ENCODE results near the gene MACROD1.

Gene MACROD1

DNA sequence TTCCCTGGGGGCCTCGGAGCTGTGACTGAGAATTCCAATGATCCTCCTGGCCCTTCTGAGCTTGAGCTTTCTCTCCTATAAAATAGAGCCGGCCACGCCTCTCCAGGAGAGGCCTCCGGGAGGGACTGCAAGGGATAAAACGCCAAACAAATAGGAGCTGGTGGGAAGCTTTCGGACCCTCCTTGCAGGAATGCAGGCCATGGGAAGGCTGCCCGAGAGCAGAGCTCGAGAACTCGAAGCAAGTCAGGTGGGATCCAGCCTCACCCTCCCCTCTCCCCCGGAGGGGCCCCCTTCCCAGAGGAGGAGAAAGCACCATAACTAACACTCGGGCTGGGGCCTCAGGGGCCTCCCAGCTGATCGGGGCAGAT is 95.6 kb downstream of the MACROD1 start:
- no peak for DNase-seq (ENCODE audit: low read depth)
- TF ChIP-seq, protein P1, sequence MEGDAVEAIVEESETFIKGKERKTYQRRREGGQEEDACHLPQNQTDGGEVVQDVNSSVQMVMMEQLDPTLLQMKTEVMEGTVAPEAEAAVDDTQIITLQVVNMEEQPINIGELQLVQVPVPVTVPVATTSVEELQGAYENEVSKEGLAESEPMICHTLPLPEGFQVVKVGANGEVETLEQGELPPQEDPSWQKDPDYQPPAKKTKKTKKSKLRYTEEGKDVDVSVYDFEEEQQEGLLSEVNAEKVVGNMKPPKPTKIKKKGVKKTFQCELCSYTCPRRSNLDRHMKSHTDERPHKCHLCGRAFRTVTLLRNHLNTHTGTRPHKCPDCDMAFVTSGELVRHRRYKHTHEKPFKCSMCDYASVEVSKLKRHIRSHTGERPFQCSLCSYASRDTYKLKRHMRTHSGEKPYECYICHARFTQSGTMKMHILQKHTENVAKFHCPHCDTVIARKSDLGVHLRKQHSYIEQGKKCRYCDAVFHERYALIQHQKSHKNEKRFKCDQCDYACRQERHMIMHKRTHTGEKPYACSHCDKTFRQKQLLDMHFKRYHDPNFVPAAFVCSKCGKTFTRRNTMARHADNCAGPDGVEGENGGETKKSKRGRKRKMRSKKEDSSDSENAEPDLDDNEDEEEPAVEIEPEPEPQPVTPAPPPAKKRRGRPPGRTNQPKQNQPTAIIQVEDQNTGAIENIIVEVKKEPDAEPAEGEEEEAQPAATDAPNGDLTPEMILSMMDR (conservative IDR thresholded peaks at IDR 0.05; ENCODE audit: low read length), result no peak
- no peak overlapping the region for H3K4me3 ChIP-seq (ENCODE audit: low read length)

DNA sequence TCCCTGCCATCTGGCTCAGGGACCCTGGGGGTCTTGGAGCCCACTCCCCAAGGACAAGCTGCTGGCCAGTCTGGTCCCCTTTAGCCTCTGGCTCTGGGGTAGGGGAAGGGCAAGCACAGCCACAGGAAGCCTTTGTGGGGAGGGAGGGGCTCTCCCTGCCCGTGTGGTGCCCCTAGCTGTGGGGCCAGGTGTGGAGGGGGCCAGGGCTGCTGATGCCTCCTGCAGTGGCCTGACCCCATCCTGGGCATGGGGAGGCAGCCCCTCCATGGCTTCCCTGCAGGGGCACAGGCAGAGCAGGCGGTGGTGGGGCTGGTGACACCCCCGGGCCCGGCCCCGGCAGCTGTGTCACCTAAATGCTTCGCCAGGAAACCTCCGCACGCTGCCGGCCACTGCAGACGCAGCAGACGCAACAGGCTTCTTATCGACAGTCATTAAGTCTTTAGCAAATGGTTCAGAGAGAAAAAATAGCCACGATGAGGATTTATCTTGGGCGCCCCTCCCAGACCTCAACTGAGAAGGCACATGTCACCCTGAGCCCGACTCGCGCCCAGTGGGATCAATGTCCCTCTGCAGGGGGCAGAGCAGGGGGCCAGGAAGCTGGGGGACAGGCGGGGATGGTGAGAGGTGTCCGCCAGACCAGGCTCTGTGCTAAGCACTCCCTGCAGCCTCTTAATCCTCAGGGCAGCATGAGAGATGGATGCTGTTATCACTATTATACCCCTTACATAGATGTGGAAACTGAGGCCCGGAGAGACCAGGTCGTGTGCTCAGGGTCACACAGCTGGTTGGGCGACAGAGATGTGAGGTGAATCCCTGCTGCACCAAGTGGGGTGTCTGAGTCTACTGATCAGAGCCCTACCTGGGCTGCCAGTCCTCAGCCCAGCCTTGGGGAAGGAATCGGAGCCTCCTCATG is 96.3 kb downstream of the MACROD1 start:
- no peak for DNase-seq (ENCODE audit: low read depth)
- TF ChIP-seq, protein P1 (conservative IDR thresholded peaks at IDR 0.05; ENCODE audit: low read length), result no peak
- H3K4me3 ChIP-seq (ENCODE audit: low read length), result no peak overlapping the region

DNA sequence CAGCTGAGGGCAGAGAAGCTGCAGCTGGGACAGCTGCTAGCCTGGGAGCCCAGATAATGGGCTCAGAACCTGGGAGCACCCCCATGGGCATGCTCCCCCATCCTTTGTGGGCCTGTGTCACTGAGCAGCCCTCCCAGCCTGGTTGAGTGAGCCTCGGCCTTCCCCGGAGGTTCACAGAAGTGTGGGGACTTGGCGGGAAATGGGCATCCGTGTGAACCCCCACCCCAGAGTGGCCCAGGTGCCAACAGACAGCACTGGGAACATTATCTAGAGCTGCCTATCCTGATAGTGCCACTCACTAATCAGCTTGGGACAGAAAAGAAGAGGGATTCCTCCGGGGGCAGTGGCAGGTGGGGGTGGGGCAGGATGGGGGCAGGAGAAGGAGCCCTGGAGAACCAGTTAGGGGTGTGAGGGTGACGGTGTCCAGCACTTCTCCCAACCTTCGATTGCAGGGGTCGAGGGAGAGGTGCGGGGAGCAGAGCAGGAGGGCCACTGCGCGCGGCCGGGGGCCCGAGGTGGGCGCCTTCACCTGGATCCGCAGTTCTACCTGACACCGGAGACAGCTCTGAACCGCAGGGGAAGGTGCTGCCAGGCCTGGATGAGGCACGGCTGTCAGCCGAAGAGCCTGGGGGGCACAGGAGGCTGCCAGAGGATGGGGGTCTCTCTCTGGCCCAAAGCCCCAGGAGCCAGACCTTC is 97.1 kb downstream of the MACROD1 start:
- DNase-seq (ENCODE audit: low read depth), result no peak
- H3K4me3 ChIP-seq (ENCODE audit: low read length), result no peak overlapping the region
- TF ChIP-seq, protein P1 (conservative IDR thresholded peaks at IDR 0.05; ENCODE audit: low read length), result no peak

DNA sequence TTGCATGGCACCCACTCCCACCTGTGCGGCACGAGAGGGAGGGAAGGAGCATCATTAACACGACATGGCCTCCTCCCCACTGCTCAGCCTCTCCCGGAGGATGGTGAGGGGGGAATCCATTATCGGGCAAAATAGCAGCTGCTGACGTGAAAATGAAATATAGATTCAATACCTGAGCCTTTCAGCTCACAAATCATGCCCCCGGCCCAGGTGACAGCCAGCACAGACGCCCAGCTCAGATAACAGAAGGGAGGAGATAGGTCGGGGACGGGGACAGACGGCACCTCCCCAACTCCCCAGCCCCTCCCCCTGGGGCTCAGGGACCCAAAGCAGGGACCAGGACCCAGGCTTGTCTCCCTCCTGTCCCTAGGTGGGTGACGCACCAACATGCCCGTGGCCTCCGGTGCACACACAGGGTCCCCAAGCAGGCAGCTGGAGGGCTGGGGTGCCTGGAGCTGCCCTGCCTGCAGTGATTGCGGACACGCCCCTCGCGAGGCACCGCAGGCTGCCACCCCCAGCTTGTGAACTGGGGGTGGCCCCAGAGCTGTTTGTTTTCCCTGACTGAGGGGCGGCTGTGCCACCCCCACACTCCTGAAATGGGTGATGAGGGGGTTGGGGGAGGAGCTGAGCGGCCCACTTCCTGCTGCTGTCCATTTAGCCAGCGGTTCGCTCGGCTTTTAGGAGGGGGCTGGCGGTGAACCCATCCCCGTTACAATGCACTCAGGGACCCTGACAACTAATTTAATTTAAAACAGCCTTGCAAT is 98.5 kb downstream of the MACROD1 start:
- no peak for DNase-seq (ENCODE audit: low read depth)
- TF ChIP-seq, protein P1 (conservative IDR thresholded peaks at IDR 0.05; ENCODE audit: low read length), result no peak
- H3K4me3 ChIP-seq (ENCODE audit: low read length), result no peak overlapping the region

- no peak overlapping the region for H3K4me3 ChIP-seq (ENCODE audit: low read length)
- TF ChIP-seq, protein P1 (conservative IDR thresholded peaks at IDR 0.05; ENCODE audit: low read length), result no peak
- DNase-seq (ENCODE audit: low read depth), result no peak
Observed at GRCh38 chr11:64065712-64066111, 100.2 kb downstream of the MACROD1 start.

- DNase-seq (ENCODE audit: low read depth), result no peak
Observed at GRCh38 chr11:64065141-64065465, 100.8 kb downstream of the MACROD1 start.

More at GRCh38 chr11:64065141-64065465, 100.8 kb downstream of the MACROD1 start:
- no peak overlapping the region for H3K4me3 ChIP-seq (ENCODE audit: low read length)
- TF ChIP-seq, protein P1 (conservative IDR thresholded peaks at IDR 0.05; ENCODE audit: low read length), result no peak
